NCI-H1105 treated with DMSO at 0.1 percent for 48 hours (cell line): Measurements from ENCODE around the gene SVOPL.

Experiments
- DNase-seq: peaks from one replicate; lab custom pipeline; 2025; lab: John Stamatoyannopoulos, UW

SVOPL gene

DNA sequence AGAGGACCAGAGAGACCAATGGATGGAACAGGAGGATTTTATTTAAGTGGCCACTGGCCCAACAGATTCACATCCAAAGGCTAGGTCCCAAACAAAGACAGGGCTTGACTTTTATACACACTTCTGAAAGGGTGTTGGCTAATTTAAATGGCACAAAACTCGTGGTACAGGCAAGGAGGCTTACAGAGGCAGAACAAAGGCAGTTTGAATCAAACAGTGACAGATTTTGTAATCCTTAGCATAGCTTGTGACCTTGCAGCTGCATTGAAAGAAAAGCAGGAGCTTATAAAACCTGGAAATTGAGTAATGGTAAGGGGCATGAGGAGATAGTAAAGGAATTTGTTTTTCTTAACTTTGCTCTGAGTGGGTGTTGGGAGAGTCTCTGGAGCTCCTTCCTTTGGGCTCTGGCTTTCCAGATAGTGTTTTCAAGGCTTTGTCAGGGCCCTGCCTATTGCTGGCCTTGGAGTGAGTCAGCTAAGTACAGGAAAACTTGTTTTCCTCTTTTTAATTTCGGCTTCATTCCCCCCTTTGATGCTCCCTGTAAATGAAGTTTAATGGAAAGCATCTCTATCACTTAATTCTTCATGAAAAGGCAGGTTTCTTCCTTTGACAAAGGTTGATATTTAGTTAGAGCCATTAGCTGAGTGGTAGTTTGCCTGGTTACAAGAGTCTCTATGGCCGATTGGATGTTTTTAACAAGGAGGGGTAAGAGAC is 144.2 kb downstream of the SVOPL start:
- no peak for DNase-seq

DNA sequence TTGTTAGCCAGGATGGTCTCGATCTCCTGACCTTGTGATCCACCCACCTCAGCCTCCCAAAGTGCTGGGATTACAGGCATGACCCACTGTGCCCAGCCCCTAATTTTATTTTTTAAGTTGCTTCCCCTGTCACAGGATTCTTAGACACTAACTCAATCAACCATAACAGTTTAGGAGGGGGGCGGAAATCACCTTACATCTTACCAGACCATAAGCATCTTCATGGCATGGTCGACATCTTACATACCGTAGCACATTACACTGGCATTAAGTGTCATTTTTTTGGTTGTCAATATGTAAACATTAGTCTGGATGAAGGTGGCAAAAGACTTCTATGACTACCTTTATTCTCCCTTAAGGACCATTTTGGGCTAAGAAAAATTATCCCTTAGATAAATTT is 145.5 kb downstream of the SVOPL start:
- DNase-seq = no peak

DNA sequence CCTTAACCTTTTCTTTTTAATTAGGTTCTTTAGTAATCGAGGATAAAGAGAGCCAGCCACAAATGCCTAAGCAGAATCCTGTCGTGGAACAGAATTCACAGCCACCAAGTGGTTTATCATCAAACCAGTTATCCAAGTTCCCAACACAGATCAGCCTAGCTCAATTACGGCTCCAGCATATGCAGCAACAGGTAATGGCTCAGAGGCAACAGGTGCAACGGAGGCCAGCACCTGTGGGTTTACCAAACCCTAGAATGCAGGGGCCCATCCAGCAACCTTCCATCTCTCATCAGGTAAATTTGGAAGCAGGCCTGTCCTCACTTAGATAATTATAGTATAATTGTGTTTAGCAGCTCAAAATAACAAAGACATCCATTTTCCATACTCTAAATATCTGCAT is 146.5 kb downstream of the SVOPL start:
- DNase-seq = no peak

DNA sequence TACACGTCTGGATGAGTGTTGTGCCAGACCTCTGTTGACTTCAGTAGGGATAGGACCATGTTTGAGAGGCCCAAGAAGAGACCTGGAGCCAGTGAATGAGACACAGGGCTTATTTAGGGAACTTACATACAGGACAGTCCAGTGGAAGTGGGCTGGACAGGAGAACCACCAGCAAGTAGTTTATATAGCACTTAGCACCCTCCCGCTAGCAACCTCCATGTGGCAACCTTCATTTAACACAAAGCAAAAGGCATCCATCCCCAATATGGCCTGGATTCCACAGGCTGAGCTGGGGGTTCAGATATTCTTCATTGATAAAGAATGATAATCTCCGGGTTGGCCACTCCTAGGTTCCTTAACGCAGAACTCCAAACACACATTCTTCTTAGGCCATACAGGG is 147.4 kb downstream of the SVOPL start:
- DNase-seq = no peak

DNA sequence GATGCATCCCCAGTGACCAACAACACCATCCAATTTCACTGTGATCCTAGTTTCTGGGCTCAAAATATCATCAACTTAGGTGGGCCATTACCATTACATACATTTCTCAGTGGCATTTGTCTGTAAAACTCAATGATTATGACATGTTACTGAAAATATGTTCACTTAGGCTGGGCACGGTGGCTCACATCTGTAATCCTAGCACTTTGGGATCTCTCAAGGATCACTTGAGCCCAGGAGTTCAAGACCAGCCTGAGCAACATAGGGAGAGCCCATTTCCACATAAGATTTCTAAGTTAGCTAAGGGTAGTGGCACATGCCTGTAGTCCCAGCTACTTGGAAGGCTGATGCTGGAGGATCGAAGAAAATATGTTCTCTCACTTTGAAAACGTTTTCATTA is 150.1 kb downstream of the SVOPL start:
- no peak for DNase-seq

DNA sequence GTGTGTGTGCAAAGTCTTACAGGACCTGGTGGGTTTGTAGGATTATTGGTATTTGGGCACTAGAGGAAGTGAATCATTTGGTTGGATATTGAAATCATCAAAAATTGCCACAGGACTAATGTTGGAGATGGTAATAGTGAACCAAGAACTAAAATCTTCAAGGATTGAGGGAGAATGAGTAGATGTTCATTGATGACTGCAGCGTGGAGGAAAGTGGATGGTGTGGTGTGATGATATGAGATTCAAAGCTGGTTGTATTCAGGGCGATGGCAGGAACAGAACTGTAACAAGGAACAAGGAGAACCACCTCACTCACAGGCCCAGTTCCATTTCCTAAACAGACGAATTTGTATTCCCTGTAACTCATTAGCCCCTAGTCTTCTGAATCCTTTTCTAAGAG is 150.8 kb downstream of the SVOPL start:
- DNase-seq = no peak

DNA sequence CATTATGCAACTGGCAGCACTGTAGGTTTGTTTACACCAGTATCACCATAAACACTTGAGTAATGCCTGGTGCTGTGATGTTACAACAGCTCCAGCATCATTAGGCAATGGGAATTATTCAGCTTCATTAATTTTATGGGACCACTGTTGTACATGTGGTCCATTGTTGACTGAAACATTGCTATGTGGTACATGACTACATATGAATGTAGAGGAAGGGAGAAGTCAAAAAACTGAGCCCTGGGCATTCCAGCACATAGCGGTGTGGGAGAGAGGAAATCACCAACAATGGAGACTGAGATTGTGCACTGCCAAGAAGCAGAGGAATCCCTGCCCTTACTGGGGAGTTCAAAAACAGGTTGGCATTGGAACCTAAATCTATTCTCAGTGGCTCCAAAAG is 152.1 kb downstream of the SVOPL start:
- no peak for DNase-seq

DNA sequence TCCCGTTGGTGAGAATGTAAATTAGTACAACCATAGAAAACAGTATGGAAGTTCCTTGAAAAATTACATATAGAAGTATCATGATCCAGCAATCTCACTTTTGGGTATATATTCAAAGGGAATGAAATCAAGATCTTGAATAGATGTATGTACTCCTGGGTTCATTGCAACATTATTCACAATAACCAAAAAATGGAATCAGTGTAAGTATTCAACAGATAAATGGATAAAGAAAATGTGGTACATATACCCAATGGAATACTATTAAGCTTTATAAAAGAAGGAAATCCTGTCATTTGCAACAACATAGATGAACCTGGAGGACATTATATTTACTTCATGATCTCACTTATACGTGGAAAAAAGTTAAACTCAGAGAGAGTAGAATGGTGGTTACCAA is 154.3 kb downstream of the SVOPL start:
- no peak for DNase-seq

DNA sequence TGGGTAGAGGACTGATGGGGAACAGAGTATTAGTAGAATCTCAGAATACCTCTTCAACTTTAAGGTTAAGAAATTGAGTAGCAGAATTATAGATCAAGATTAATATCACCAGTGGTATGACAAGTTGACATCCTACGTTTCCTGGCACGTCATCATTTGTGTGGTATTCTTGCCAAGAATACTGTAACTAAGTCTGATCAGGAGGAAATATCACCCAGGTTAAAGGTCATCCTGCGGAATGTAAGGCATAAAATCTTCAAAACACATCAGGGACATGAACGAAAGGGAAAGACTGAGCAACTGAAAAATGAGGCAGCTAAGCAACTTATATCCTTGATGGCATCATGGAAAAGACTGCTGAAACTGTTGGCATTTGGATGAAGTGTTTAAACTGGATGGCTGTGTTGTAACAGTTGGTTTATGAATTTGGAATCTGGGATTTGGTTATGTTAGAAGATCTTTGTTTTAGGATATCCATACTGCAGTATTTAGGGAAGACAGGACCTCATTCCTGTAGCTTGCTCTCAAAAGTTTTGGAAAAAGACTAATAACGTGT is 155.0 kb downstream of the SVOPL start:
- no peak for DNase-seq

DNA sequence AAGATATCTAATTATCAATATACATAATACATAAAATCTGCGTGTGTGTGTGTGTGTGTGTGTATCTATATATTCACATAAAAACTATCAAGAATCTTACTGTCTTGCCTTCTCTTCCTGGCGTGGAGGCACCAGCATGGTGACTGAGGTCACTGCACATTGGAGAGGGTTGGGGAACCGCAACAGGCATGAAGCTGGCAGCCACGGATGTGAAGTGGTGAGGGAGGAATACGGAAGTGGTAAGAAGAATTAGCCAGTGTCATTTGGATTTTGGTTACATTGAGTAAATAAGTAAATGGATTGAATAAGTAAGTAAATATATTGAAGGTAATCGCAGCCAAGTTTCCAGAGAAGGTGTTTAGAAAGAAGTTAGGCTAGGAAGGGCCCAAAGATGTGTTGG is 156.0 kb downstream of the SVOPL start:
- DNase-seq = no peak
